ENCODE data around the gene RBM12.

DNA sequence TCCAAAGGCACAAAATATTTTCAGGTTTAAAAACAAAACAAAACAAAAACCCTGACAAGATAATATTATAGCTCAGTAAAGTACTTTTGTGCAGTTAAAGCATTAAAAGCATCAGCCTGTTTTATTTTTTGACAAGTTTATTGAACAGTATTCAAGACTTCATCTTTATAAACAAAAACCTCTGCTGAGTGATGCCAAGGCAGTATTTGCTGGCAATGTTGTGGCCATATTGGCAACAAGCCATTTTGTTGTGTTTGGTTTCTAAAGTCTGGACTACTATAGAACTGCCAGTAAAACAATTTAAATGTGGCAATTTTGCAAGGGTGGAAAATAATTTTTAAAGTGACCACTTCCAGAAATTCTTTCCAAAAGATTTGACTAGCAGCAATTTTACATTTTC lies 15.9 kb downstream of the RBM12 start:
- TF ChIP-seq SPI1 (IDR thresholded peaks at IDR 0.05; ENCODE audit: low read depth, low read length) (no peak), POLR2AphosphoS5 (IDR thresholded peaks at IDR 0.05; ENCODE audit: low read depth, low read length) (no peak), TAF1 (IDR thresholded peaks at IDR 0.05; ENCODE audit: low read depth, low read length) (no peak), POLR2A (IDR thresholded peaks at IDR 0.05; ENCODE audit: low read depth, low read length) (no peak), POU2F2 (IDR thresholded peaks at IDR 0.05; ENCODE audit: low read depth, low read length) (no peak)

Measured in GM12891 (cell line).